GM18508 (cell line): ENCODE results near the gene TFAP2D.

Experiments used
- ATAC-seq: cut with Tn5 transposase; IDR thresholded peaks from one replicate; pipeline ENCODE4 v1.9.1; 2021; ENCODE audit warnings: moderate number of reproducible peaks; ENCODE audit not compliant: insufficient read depth, unreplicated experiment

Gene TFAP2D

GRCh38 chr6:50816947-50817645, 103.8 kb downstream of the TFAP2D start:
- ATAC-seq: no peak

- ATAC-seq: no peak
These were observed 104.3 kb downstream of the TFAP2D start for GRCh38 chr6:50817646-50817950.

- ATAC-seq: no peak
These were observed 104.7 kb downstream of the TFAP2D start for GRCh38 chr6:50818020-50818419.

- no peak for ATAC-seq
These were observed 105.3 kb downstream of the TFAP2D start, which contains the start of gene TFAP2B for GRCh38 chr6:50818673-50819072. Gene TFAP2B (plus strand): TSS chr6:50818871. CDS start chr6:50818892, 21 bp downstream.

- no peak for ATAC-seq
These were observed 106.2 kb downstream of the TFAP2D start for GRCh38 chr6:50819466-50819903.

- no peak for ATAC-seq
These were observed 106.9 kb downstream of the TFAP2D start for GRCh38 chr6:50819904-50820868.

- ATAC-seq: no peak
These were observed 107.5 kb downstream of the TFAP2D start for GRCh38 chr6:50820869-50821264.

- ATAC-seq: no peak
These were observed 108.2 kb downstream of the TFAP2D start for GRCh38 chr6:50821441-50822077.

- no peak for ATAC-seq
These were observed 108.8 kb downstream of the TFAP2D start for GRCh38 chr6:50822078-50822476.
